Islet of Langerhans (tissue), 1 donor: ENCODE measurements around the gene PAX8.

Experiments
- FAIRE-seq: peaks from one replicate; lab custom pipeline; 2011; peaks lifted over from hg19 to GRCh38; lab: Jason Lieb, UNC

Gene PAX8

DNA sequence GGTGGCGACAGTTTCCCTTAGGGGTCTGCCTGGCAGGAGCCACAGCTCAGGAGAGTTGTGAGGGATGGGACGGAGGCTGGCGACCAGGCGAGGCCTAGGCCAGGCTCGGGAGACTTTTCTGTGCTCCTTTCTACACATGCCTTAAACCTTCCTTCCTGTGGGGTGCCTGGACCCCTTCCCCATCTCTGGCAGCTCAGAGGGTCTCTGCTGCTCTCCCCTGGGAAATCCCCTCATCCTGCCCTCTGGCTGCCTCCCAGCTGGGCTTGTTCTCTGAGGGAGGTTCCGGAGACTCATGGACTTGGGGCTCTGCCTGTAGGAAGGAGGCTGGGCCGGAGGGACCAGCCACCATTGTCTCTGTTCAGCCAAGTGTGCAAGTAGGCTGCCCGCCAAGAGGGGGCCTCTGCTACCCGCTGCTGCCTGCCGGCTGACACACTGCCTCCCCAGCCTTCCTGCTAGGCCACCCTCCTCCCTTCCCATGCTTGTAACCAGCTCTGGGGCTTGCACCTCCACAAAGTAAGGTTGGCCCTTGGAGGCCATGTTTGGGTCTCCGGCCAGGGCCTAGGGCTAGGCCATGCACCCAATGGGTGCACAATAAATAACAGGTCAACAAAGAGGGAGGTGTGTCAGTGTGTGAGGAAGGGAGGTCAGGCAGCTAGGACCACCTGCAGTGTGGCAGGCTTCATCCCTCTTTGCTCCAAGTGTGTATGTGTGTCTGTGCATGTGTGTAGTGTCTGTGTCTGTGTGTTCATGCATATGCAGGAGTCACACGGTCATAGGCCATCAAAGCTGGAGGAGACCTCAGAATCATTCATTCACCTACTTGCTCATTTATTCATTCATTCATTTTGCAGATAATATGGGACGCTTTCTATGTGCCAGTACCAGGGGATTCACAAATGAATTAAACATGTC, 76.2 kb downstream of the PAX8 start:
- FAIRE-seq, result no peak

DNA sequence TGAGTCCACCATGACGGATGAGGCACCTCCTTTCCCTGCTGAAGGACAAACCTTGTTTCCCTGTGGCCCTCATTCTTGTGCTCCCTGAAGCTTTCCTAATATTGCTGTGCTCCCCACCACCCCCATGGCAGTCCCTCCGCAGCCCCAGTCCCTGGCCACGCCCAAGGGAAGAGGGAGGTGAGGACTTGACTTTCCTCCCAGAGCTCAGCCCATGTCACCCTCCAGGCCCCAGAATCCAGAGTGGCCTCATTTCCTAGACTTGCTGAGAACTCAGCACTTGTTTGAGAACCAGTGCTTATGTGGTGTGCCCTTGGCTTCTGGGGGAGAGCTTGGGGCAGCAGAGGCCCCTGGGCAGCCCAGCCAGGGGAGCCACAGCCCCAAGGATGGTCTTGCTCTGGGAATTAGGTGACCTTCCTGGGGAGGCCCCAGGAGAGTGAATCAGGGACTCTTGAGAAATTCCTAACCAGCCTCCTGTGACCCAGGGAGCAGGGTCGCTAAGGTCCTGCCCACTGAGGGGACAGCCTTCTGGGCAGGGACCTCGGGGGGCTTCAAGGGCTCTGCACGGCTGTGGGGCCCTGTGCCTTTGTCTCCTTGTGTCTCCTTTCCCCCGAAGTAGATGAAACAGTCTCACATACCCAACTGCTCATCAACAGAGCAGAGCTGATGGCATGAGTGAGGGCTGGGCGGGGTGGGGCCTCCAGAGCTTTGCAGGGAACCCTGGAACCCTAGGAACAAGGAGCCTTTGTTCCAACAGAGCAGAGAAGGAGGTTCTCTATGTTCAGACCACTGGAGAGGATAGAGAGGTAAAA, 77.0 kb downstream of the PAX8 start:
- no peak for FAIRE-seq

DNA sequence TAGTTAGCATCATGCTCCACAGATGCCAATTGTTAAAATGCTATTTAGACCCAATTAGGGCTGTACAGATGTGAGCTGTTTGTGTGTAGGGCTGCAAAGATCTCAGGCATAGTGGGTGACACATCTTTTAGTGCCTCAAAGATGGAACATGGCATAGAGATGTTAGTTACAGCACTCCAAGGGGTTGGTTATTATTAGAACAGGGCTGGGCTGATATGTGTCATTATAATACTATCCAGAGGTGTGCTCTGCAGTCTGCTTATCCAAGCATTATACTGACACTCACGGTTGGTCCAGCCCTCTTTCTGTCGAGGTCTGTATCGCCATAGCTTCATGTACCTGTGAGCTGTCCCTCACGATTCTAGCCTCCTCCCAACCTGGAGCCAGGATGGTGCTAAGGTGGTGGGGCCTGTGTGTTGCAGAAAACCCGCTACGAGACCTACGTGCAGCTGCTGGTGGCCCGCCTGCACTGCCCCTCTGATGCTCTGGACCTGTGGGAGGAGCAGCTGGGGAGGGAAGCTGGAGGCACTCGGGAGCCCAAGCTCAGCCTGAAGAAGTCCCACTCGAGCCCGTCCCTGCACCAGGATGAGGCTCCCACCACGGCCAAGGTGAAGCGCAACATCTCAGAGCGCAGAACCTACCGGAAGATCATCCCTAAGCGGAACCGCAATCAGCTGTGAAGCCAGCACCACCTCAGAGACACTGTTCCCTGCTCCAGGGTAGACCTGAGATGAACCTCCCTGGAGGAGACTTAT, 77.8 kb downstream of the PAX8 start:
- no peak for FAIRE-seq

DNA sequence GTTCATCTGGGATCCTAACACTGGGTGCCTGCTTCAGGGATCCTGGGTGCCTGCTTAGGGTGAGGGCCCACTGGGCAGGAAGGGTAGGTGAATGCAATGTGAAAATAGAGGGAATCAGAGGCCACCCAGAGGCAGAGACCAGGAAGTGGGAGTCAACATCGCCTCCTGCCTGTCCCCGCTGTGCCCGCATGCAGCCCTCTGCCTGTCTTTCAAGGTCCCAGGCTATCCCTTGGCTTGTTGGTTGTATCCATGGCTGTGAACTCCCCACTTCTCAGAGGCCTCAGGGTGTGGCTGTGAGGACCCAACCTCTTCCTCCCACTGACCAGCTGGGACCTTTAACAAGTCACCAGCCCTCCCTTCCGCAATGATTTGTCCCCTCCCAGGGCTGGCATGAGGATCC, 78.5 kb downstream of the PAX8 start:
- no peak for FAIRE-seq

DNA sequence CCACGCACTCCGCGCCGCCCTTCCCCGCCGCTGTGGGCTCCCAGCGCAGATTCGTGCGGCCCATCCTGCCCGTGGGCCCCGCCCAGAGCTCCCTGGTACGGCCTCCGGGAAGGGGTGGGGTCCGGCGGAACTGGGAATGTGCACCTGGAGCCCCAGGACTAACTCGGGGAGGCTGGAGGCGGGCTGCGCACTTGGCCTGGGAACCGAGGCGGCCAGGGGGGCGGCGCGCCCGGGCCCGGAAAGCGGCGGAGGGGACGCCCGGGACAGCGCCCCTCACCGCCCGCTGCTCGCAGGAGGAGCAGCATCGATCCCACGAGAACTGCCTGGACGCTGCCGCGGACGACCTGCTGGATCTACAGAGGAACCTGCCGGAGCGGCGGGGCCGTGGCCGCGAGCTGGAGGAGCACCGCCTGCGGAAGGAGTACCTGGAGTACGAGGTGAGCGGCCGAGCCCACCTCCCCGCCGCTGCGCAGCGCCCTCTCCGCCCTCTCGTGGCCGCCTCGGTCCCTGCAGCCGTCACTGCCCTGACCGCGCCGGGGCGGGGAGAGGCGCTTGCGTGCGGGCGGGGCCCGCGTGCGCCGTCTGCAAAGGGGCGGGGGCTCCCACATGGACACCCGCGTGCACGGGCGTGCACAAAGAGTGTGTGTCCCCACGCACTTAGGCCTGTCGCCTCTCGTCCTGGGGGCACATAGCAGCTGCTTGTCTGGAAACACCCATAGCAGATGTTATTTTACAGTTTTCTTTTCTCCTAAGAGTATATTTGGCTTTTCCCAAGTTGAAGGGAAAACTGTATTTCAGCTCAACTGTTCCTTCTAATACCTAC, 79.7 kb downstream of the PAX8 start:
- no peak for FAIRE-seq

DNA sequence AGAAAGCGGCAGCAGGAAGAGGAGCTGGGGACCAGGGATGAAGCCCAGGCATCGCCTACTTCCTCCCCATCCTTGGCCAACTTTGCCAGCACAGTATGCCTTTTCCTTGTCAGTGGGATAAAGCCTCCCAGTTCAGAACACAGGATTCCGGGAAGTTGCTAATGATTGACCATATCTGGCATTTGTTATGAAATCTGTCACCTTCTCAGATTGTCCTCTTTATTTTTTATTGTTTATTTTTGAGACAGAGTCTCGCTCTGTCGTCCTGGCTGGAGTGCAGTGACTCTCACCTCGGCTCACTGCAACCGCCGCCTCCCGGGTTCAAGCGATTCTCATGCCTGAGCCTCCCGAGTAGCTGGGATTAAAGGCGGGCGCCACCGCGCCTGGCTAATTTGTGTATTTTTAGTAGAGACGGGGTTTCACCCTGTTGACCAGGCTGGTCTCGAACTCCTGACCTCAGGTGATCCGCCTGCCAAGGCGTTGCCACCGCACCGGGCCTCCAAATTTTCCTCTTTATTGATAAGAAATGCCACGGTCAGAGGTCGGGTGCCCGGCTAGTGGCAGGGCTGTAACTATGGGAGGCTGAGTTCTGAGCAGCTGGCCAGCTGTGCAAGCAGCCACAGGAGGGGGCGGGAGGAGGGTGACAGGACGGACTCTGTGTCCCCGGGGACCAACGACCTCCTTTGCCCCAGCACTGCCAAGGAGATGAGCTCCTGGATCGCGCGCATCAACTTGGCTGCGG, 80.5 kb downstream of the PAX8 start:
- no peak for FAIRE-seq

- FAIRE-seq, result no peak
These were observed 81.2 kb downstream of the PAX8 start for GRCh38 chr2:113197347-113198047.

GRCh38 chr2:113196839-113197238, 81.9 kb downstream of the PAX8 start:
- FAIRE-seq, result no peak

DNA sequence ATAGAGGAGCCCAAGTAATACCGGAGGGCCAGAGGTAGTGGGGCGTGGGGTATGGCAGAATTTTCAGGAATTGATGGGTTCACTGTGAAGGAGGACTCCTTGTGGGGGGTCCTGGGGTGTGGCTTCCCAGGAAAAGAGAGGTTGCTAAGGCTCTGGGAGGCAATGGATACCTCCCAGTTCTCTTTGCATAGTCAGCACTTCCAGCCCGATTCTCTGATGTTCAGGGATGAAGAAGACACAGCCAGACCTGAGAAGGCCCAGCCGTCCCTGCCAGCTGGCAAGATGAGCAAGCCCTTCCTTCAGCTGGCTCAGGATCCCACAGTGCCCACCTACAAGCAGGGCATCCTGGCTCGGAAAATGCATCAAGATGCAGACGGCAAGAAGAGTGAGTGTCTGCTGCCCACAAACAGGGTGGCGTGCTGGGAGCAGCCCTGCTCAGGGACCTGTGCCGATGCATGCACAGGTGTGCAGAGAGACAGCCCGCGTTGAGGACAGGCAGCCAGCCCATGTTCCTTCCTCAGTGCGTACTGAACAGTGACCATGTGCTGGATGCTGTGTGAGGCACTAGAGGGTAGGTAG, 82.7 kb downstream of the PAX8 start:
- no peak for FAIRE-seq

GRCh38 chr2:113192459-113193100, 86.1 kb downstream of the PAX8 start:
- FAIRE-seq, result no peak

- no peak for FAIRE-seq
These were observed 87.8 kb downstream of the PAX8 start for GRCh38 chr2:113190871-113191270.

- no peak for FAIRE-seq
These were observed 91.0 kb downstream of the PAX8 start for GRCh38 chr2:113187771-113188170.

DNA sequence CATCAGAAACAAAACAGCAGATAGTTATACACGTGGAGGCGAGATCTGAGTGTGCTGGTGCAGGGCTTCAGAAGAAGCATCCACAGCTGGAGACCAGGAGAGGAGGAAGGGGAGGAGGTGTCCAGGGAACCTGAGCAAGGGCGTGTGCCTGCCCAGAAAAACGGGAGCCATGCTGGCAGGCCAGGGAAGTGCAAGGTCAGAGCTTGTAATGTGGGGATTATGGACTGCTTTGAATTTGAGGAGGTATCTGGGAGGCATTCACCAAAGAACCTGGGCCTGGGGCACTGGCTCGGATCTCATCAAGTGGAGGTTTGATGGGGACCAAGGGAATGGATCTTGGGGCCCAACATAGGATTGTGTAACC, 92.3 kb downstream of the PAX8 start:
- FAIRE-seq, result no peak

- no peak for FAIRE-seq
These were observed 92.9 kb downstream of the PAX8 start for GRCh38 chr2:113185664-113186432.

- FAIRE-seq, result no peak
These were observed 94.0 kb downstream of the PAX8 start for GRCh38 chr2:113184531-113185230.

GRCh38 chr2:113183703-113184102, 95.0 kb downstream of the PAX8 start:
- no peak for FAIRE-seq

DNA sequence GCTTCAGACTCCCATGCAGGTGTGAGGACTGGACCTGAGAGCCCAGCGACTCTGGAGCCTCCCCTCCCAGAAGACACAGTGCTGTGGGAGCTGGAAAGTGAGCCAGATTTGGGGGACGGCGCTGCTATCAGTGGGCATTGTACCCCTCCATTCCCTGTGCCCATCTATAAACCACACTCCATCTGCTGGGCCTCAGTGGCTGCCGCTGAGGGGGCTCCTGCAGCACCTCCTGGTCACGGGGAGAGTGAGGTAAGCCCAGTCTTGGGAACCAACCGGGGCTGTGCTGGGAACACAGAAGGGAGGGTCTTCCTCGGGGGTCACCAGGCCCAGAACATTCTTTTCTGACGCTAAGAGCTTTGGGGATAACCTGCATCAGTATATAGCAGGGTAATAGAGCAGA, 95.5 kb downstream of the PAX8 start:
- FAIRE-seq, result no peak
